Stimulated activated CD8-positive, alpha-beta memory T cell treated with anti-CD3 and anti-CD28 coated beads, Interleukin-2, amount 100 ng/mL, for 48 hours (primary cell): ENCODE data around the gene RBFOX2.

ENCODE experiments used
- DNase-seq, 2 donors: peaks; one replicate each; pipeline ENCODE4 v3.0.0-alpha.2; 2020; ENCODE audit warnings: low read depth in 2 of 2

The RBFOX2 gene

DNA sequence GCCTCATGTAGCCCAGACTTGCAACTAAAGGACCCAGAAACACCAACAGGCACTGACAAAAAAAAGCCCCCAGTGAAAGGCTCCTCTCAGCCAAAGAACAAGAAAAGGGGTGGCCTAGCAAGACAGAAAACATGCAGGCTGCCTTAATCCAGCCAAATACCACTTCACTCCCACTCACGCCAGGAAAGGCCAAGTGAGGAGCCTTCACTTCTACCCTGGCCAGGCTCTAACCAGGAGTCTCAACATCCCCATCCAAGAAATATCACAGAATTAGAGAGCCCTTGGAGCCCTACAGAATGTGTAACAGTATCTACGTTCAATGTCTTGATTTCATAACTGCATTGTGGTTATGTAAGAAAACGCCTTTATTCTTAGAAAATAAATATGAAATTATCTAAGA is 162.0 kb downstream of the RBFOX2 start:
- DNase-seq, result no peak

DNA sequence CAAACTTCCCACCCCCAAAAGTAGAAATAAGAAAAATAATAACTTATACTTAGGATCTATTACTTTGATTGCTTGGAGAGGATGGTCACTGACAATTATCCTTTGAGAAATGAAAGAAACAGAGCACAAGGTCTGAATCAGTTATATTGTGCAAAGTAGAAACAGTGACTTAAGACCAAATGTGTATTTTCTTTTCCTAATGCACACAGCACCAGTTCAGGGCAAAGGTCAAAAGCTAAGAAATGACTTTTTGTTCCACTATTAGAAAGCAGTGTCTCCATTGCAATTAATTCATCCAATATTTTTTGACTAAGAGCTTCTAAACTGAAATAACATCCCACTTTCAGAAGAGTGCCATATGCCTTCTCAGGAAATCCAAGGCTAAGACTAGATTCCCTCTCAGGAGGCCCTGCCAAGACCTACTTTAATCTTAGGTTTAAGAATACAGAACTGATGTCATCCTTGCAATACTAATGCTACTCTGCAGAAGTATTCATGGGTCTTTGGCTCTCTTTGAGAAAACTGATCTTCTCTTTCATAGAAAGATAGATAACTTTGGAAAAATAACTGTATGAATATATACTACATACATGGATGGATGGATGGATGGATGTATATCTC is 164.0 kb downstream of the RBFOX2 start:
- no peak for DNase-seq

DNA sequence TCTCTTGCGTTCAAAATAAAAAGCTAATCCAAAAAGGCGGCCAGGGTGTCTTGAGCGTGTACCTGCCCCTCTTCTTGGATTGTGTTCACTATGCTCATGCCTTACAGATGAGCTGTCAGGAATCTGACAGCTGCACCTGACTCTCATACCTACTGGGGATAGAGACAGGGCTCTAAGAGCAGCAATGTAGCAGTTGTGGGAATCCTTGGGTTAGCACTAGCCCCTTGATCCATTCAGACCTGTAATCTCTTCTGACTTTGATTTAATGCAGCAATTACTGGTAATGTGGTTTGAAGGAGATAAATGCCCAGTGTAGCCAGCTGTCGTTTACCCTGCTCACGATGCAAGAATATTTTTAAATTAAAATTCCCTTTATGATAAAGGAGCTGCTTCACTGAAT is 165.2 kb downstream of the RBFOX2 start:
- DNase-seq, result no peak

DNA sequence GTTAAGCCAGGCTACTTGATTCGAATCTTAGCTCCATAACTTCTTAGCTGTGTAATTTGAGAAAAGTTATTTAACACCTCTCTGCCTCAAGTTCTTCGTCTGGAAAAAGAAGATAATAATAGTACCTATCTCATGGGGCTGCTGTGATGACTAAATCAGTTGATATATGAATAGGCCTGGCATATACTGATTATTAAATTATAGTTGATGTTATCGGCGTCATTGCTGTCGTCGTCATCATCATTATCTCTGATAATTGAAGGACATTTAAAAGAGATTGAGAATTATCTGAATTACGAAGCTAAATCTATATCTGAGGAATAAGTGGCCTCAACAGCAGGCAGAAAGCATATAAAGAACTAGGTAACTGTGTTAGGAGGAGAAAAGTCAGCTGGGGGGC is 165.9 kb downstream of the RBFOX2 start:
- DNase-seq, result no peak

DNA sequence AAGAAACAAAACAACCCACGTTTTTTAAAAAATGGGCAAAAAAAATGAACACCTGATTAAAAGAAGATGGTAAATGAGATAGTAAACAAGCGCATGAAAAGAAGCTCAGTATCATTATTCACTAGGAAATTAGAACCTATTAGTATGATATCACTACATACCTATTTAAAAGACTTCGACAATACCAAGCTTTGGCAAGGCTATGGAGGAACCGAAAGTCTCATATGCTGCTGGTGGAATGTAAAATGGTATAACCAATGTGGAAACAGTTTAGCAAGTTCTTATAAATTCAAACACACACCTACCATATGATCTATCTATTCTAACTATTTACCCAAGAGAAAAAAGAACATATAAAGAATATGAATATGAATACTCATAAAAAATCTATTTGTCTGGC is 167.2 kb downstream of the RBFOX2 start:
- DNase-seq, result no peak

DNA sequence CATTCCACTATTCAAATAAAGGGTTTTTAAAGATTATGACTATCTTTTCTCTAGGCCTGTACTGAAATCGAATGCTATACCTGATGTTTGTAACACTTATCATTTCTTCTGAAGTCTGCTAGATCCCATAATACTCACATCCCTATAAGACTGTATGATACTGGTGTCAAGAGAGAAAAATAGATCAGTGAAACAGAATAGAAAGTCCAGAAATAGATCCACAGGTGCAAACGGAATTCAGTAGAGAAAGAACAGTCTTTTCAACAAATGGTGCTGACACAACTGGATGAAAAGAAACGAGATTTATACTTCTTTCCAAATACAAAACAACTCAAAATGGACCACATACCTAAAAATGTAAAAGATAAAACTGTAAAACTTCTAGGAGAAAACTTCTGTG is 167.8 kb downstream of the RBFOX2 start:
- no peak for DNase-seq

DNA sequence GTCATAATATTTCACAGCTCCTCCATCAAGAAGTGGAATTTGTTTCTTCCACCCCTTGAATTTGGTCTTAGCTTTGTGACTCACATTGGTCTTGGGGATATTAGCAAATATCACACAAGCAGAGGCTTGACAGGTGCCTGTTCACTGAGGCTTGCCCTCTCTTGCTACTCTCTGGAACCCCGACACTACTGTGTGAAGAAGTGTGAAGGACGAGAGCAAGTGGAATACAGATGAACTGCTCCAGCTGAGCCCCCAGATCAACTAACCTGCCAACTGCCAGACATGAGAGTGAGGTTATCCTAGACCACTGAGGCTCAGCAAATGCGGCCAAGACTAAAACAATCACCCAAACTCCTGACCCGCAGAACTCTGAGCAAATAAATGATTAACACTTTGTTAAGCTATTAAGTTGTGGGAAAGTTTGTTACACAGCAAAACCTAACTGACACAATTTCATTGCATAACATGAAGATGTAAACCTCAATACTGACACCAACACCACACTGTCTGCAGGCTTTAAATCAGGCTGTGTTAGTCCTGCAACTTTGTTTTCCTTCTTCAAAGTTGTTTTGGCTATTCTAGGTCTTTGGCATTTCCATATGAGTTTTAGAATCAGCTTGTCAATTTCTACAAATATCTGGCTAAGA is 168.4 kb downstream of the RBFOX2 start:
- DNase-seq, result no peak

DNA sequence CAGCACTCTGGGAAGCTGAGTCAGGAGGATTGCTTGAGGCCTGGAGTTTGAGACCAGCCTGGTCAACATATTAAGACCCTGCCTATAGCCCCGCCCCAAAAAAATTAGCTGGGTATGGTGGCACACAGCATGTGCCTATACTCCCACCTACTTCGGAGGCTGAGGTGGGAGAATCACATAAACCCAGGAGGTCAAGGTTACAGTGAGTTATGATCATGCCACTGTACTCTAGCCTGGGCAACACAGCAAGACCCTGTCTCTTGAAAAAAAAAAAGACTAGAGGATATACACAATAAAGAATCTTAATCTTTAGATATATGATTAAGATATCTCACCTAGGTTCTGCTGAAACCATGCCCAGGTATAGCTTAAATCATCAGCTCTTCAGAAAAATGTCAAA is 174.3 kb downstream of the RBFOX2 start:
- no peak for DNase-seq

DNA sequence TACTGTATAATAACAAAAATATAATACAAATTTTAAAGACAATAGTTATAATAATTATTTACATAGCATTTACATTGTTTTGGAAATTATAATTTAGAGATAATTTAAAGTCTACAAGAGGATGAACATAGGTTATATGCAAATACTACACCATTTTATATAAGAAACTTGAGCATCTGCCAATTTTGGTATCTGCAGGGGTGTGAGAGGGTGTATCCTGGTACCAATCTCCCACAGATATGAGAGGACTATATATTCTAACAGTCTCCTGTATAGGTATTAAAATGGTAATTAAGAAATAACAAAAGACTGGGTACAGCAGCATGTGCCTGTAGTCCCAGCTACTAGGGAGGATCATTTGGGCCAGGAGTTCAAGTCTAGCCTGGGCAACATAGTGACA is 176.5 kb downstream of the RBFOX2 start:
- no peak for DNase-seq

DNA sequence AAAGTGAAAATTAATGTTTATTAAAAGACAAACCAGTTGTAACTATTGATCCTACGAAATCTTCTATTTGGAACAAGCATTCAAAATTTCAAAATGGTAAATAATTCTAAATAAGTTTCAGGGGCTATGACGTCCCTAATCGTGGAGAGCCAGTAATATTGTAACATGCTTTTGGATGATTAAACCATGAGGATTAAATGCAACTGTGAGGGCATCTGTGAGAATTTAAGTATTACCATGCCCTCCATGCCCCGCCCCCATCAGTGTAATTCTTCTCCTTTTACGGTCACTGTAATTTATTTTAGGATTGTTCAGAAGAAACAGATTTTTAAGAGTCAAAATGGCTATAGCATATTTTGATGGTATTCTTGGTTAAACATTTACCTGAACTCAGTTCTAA is 177.8 kb downstream of the RBFOX2 start:
- DNase-seq, result no peak

DNA sequence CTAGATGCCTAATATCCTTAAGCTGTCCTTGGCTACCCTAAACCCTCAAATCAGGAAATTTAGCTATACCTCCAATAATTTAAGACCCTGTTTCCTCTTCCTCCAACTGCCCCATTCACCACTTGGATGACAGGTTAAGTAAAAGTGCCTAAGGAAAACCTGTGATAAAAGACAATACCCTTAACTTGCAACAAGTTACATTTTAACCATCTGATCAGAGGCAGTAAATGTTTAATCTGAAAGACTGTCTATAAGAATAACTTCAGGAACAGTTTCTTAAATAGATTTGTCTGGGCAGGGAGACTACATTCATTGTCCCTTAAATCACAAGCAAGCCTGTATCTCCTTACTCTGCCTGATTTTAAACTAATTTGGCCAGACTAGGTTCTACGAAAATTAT is 181.8 kb downstream of the RBFOX2 start:
- DNase-seq, result no peak

DNA sequence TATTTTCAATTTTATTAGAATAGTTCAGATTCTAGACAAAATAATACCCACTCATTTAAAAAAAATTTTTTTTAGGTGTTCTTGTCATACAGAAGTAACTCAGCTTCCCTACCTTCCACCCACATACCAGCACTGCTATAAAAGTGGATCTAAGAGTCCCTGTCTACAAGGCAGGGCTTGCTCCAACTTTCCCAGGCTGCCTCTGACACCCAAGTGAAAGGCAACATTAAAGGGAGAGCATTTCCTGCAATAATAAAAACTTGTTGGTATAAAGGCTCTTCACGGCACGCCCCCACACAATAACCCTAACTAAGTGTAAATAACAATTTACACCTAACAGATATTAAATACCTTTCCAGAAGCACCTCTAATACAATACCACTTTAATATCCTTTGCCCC is 183.7 kb downstream of the RBFOX2 start:
- no peak for DNase-seq

DNA sequence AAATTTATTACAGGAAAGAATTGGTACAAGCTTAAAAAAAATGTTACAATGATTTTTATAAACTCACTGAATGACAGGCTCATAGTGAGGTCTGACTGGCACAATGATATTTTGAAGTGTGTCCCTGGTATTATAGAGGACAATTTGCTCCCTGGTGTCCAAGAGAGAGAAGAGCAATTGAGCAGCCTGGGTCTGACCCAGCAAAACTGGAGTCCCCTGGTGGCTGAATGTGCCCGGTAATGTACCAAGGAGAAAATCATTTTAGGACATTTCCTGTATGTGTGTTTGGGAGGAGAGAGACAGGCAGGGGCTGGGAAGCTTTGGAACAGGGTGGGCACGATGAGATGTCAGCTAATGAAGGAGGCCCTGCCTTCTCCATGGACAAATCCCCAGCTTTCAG is 185.7 kb downstream of the RBFOX2 start:
- no peak for DNase-seq

DNA sequence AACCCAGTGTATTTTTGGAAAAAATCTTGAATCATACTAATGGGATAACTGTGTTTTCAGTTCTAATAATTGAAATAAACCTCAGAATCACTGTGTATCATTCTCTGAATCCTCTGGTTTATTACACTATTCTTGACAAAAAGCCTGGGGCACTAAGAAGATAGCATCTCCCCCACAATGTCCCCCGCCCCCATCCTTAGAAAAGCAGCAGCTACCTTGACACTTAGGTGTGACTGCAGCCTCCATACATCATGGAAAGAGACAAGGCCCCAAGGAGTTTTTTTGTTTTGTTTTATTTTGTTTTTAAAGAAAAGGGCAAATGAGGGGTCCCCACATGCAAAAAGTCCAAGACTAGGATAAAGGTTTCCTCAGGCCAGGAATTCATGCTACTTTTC is 186.1 kb downstream of the RBFOX2 start:
- DNase-seq, result no peak

DNA sequence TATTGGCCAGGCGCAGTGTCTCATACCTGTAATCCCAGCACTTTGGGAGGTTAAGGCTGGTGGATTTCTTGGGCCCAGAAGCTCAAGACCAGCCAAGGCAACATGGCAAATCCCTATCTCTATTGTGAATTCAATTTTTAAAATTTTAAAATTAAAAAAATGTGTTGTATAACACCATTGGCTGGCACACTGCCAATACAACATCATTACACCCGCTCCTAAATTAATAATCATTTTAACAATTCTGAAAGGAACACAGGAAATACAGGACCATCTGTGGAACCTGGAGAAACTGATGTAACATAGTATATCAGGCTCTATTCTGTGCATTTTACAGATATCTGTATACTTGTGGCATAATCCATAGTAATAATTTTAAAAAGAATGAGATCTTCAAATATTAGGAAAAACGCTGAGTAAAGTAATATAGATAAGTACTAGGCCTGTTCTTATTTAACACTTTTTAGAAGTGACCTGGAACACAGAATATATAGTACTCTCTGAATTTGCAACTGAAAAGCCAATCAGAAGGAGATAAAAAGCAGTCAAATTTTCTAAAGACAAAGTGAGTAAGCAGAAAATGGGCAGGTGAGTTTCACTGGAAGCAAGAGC is 186.6 kb downstream of the RBFOX2 start:
- DNase-seq, result no peak

DNA sequence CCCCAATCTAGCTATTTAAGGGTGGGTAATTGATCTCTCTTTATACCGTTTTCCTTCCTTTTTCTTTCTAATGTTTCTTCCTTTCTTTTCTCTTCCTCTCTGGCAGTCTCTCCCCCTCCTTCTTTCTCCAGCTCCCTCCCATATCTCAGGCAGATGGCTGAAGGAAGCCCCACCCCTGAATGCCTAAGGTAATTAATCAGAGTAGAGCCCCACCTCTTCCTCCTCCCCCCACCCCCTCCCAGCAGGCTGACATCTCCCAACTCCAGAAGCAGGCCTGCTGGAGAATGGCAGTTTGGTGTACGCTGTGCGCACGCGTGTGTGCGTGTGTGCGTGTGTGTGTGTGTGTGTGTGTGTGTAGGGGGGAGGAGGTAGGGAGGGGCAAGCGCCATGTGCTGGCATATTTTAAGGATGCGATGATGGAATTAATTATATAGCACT is 188.3 kb downstream of the RBFOX2 start:
- no peak for DNase-seq

DNA sequence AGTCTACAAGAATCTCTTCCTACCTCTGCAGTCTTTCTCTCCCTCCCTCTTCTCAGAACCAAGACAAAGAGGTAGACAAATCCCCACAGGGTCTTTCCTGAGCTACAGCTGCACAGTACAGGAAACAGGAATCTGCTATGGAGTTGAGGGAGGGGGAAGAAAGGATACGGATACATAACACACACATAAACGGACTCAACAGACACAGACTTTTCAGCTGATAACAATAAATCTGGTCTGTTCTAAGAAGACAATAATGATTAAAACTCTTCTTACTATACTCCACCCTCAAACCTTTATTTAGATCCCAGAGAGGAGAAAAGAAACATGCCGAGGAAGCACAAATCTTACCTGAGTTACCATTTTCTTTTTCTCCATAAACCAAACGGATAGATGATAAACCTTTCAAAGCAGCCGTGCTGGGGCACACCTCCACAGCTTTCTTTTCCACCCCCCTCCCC is 188.8 kb downstream of the RBFOX2 start:
- DNase-seq, result no peak

DNA sequence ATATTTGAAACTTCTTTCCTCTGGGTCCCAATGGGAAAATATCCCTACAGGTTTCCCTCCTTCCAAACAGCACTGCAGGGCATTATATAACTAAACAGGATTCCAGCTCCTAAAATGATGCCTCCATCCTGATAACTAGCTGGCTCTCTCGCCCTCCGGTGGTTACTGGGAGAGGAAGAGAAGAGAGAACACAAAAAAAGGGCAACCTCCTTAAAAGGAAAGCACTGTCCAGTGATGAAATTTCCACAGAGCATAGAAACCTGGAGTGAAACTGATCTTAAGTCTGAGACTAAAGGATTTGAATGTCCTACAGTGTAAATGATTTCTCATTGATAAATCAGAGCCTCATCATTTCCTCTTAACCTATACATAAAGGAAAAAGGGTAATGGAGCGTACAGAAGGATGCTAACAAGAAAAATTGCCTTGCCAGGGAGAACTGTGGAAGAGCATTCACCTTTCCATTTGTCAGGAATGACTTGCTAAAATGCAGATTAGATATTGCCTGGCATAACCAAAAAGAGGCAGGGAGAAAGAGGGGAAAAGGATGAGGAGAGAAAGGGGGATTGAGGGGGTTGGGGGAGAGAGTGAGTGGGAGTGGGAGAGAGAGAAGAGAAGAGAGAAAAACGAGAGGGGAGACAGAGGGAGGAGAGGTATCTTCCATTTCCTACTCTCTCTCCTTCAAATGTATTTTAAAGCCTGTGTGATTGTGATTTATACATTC is 189.6 kb downstream of the RBFOX2 start:
- DNase-seq, result no peak

DNA sequence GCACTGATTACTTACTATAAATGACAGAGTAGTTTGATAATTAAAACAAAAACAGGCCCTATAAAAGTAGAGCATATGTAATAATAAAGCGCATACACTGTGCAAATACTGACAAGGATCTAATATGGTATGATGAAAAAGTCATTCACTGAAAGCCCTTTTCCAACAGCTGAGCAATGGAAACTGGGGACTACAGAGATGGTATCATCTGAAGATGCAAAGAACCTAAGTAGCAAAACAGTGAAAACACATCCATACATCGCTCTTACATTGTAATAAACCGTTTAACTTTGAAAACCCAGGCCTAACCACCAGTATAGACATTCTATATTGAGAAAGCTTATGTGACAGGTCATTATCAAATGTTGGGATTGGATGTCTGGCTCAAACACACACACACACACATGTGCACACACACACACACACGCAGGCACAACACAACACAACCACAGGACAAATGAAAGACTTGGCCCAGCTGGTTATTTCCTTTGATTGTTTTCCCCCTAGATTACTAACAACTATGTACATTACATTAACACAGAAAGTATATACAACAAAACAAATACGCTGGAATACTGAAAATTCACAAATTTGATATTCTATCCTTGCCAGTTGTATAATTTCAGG is 191.4 kb downstream of the RBFOX2 start:
- DNase-seq, result no peak

DNA sequence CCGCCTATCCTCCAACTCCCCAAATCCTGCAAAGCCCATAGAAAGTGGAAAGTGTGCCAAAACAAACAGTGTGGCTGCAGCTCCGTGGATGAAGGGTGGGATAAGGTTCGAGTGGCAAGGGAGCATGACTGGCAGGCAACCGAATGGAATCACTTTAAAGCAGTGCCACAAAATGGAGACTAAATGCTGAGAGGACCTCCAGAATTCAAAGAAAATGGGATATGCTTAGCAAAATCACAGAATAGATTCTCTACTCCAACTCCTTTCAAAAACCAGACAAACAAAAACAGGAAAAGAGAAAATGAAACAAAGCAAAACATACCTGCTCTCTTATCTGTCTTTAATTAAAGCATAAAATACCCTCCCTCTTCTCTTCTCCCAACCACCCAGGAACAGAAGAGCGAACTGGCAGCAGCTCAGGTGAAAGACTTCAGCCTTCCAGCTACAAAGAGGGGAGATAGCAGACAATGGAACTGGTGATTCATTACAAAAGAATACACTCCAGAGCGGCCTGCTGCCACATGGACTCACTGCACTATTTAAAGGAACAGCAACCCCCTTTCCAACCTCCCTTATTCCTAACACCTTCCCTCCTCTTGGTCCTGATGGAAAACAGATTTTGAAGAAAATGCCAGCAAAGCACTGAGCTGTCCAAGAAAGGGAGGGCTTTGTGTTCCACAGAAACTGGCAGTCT is 192.5 kb downstream of the RBFOX2 start:
- DNase-seq, result no peak

DNA sequence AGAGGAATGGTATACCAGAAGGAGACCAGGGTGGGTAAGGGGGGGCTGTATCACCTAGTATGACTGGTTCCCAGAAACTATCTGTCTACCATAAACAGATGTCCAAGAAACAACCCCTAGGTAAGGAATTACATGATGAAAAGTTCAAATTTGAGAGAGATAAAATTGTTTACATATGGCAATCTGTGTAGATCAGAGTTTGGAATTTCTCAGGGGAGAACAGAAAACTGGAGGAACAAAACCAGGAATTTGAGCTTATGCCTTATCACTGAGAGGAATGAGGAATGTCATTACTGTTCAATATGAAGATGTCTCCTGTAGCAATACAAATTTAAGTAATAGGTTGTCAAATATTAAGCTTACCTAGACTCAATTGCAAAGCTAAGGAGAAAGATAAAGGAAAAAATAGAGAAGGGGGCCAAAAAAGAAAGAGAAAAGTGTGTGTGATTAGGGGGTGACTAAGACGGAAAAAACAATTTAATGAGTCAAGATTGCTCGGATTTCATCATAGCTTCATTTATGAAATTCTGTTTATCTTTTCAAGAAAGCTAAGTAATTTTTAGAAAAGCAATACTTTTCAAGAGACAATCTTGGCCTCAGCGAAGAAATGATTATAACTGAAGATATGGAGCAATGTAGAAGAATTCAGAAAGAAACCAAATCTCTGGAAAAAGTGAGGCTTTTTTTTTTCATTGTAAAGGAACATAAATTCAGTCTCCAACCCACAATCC is 193.2 kb downstream of the RBFOX2 start:
- DNase-seq, result no peak
